Endometrium (tissue), 2 donors: ENCODE data around the gene DPYSL5.
"Not testable (repeated sequence)": the region's sequence is repeated elsewhere in the genome, so short reads cannot be mapped to it uniquely, and the experiment has no call there.

Experiments
- FAIRE-seq: peaks from 2 replicates; lab custom pipeline; 2012; peaks lifted over from hg19 to GRCh38; lab: Jason Lieb, UNC
- donor health status: control.
- donor health status: control.

Gene DPYSL5, protein sequence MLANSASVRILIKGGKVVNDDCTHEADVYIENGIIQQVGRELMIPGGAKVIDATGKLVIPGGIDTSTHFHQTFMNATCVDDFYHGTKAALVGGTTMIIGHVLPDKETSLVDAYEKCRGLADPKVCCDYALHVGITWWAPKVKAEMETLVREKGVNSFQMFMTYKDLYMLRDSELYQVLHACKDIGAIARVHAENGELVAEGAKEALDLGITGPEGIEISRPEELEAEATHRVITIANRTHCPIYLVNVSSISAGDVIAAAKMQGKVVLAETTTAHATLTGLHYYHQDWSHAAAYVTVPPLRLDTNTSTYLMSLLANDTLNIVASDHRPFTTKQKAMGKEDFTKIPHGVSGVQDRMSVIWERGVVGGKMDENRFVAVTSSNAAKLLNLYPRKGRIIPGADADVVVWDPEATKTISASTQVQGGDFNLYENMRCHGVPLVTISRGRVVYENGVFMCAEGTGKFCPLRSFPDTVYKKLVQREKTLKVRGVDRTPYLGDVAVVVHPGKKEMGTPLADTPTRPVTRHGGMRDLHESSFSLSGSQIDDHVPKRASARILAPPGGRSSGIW

DNA sequence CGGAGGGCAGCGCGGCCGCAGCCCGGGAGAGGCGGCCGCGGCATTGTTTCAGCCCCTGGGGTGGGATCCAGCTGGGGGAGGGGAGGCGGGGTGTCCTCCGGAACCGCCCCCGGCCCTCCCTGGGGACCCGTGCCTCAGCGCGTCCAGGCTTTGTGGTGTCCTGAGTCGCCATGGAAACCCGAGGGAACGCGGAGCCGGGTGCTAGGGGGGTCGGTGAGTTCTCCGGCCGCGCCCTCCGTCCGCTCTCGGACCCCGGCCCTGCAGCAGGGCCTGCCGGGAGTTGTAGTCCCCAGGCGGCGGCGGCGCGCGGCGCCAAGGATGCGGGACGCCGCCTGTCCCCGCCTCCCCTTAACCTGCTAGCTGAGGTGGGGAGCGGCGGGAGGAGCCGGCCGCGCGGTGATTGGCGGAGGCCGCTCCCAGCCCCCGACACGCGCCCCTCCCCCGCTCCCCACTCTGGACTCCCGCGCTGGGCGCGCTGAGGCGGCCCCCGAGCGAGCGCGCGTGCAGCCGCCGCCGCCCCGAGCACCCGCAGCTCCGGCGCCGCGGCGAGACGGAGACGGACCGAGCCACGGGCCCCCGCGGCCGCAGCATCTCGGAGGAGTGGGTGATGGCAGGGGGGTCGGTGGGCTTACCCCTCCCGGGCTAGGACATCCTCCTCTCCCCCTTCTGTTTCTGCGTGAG, at the start of gene DPYSL5:
Gene DPYSL5 (plus strand): TSS at position 478 of the 681 bp plus-strand sequence. CDS start 50,368 bp downstream, outside the sequence.
- FAIRE-seq = no peak

GRCh38 chr2:26801328-26801727, 46.6 kb upstream of the DPYSL5 start:
- no peak for FAIRE-seq

DNA sequence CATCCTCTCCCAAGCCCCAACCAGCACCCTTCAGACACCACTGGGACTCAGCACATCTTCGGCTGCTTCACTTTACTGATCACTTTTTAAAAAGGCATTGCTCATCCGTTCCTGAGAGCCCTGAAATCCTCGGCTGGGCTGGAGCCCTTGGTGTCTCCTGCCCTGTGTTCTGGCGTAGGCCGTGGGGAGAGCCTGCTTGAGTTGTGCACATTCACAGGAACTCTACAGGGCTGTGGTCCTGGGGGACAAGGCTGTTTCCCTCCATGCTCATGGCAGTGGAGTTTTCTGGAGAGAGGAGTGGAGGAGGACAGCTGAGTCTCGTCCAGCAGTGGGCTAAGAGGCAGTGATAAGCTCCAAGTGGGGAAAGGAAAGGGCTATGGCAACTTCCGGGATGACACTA, 46.1 kb upstream of the DPYSL5 start:
- FAIRE-seq = no peak

DNA sequence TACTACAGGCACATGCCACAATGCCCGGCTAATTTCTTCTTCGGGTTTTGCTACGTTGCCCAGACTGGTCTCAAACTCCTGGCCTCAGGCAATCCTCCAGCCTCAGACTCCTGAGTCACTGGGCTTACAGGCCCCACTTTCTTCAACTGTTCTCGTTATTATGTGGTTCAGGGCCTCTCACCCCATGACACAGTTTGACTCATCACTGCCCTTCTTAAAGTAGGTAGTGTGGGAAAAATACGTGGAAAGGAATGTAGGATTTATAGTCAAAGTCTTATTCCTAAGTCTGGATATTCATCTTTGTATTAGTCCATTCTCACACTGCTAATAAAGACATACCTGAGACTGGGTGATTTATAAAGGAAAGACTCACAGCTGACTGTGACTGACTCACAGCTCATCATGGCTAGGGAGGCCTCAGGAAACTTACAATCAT, 42.7 kb upstream of the DPYSL5 start:
- no peak for FAIRE-seq

DNA sequence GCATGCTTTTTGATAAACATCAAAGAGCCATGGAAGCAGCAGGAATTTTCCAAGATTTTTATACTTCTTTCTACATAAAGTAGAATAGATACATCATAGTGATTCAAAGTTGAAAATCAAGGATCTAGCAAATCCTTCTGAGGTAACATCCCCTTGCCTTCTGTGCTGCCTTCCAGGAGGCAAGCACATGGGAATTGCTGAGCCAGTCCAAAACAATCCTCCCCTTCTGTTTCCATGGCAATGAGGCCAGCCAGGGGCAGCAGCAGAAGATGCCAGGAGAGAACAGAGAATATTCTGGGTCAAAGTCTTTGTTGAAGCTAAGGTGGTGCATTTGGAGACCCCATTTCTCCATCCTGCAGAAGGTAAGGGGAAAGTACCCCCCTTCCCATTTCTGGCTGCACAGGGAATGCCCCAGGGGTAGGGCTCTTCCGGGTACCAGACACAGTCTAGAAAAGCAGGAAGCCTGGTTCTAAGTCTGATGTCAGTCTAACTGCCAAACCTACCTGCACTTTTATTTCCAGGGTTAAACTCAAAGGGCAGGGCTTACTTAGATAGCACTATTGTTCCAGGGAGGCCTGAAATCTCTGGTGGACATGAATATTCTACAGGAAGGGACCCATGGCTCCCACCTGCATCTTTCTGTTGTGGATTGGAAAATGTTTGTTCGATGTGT, 40.0 kb upstream of the DPYSL5 start:
- no peak for FAIRE-seq

GRCh38 chr2:26809211-26809610, 38.7 kb upstream of the DPYSL5 start:
- no peak for FAIRE-seq

- no peak for FAIRE-seq
These were observed 37.9 kb upstream of the DPYSL5 start for GRCh38 chr2:26809876-26810577.

DNA sequence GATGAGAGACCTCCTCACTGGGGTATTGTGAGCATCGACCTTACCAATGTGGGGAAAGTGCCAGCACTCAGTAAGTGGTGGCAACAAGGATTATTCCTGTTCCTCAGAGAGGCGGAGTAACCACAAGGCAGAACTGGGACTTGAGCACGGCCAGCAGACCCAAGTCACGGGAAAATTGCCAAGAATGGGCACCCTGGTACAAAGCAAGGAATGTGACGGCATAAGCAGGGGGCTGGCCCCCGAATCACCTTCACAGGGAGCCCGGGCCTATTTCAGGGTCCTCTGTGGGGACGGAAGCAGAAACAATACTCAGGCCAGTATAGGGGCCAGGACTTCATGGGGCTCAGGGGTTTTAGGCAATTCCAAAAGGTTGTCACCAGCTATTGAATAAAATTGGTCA, 36.7 kb upstream of the DPYSL5 start:
- FAIRE-seq = no peak

DNA sequence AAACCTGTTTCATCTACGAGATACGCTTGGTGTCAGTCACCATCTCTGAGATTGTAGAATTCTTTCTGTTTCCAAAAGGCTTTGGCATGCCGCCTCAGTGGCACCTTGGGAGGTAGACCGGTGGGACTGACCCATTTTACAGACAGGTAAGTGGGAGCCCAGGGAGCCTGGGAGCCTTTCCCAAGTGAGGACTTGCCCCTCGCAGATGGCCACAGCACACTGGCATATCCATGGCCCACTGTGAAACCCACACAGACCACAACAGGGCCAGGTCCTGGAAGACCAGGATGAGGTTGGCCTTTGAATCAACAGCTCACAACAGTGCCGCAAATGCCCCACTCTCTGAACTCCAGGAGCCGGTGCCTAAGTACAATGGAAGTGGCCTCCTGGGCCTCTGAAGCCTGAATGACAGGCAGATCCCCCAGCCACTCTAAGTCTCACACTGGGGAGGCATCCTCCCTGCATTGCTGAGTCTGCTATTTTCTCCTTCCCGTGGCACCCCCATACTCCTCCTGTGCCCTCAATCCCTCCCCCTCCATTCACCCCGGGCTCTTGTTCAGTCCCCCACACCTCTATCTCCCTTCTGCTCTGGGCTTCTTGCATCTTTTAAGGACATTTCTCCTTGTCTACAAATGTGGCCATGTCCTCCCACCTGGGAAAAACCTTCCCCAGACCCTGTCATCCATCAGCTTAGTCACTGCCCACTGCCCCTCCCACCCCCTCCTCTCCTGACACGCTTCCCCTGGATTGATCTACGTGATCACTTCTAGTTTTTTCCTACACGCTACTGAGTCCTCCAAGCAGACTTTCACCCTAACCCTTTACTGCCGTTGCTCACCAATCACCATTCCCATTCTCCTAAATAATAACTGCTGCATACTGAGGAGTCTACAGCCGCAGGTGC, 35.9 kb upstream of the DPYSL5 start:
- FAIRE-seq = no peak

GRCh38 chr2:26812731-26813130, 35.2 kb upstream of the DPYSL5 start:
- no peak for FAIRE-seq

DNA sequence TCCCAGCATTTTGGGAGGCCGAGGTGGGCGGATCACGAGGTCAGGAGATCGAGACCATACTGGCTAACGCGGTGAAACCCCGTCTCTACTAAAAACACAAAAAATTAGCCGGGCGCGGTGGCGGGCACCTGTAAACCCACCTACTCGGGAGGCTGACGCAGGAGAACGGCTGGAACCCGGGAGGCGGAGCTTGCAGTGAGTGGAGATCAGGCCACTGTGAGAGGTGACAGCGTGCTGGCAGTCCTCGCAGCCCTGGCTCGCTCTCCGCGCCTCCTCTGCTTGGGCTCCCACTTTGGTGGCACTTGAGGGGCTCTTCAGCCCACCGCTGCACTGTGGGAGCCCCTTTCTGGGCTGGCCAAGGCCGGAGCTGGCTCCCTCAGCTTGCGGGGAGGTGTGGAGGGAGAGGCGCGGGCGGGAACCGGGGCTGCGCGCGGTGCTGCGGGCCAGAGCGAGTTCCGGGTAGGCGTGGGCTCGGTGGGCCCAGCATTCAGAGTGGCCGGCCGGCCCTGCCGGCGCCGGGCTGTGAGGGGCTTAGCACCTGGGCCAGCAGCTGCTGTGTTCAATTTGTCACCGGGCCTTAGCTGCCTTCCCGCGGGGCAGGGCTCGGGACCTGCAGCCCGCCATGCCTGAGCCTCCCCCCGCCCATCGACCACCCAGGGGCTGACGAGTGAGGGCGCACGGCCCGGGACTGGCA, 33.7 kb upstream of the DPYSL5 start:
- FAIRE-seq = not testable (repeated sequence)

GRCh38 chr2:26816893-26817292, 31.0 kb upstream of the DPYSL5 start:
- no peak for FAIRE-seq

- FAIRE-seq = no peak
These were observed 29.7 kb upstream of the DPYSL5 start for GRCh38 chr2:26818255-26818654.

- no peak for FAIRE-seq
These were observed 29.0 kb upstream of the DPYSL5 start for GRCh38 chr2:26818972-26819371.

- FAIRE-seq = no peak
These were observed 27.0 kb upstream of the DPYSL5 start for GRCh38 chr2:26820932-26821331.

DNA sequence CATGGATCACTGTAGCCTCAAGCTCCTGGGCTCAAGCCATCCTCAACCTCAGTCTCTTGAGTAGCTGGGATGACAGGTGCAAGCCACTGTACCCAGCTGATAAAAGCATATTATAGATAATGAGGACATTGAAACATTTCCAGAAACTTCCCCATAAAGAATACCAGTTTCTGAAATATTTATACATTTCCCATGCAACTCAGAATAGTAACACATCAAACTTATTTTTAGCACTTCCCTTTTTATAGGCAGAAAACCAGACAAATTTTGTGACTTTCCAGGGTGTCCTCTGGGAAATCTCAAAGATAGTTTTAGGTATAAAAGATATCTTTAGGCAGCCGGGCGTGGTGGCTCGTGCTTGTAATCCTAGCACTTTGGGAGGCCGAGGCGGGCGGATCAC, 25.1 kb upstream of the DPYSL5 start:
- no peak for FAIRE-seq

- no peak for FAIRE-seq
These were observed 9.6 kb upstream of the DPYSL5 start for GRCh38 chr2:26838121-26838906.

DNA sequence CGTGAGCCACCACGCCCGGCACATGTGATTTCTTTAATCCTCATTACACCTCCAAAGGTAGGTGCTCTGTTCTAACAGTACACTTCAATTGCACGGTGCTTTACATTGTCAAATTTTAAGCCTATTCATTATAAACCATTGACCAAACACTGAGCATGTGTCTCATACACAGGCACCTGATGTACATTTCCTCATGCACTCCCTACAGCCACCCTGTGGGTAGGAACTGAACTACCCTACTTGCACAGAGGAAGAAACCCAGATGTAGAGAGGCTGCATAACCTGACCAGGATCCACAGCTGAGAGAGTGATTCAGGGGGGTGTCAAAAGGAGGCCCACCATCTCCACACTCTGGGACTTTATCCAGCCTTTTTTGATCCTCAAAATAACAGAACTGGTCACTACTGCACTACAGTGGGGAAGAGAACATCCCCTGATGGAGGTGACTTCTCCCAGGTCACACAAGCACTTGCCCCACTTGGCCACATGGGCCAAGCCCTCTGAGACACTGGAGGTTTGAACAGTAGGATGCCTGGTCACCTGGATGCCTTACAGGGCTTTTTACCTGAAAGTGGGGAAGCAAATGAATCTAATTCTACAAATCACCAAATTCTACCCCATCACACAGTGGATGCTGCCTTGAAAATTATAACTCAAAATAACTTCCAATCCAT, 6.9 kb upstream of the DPYSL5 start:
- FAIRE-seq = no peak

DNA sequence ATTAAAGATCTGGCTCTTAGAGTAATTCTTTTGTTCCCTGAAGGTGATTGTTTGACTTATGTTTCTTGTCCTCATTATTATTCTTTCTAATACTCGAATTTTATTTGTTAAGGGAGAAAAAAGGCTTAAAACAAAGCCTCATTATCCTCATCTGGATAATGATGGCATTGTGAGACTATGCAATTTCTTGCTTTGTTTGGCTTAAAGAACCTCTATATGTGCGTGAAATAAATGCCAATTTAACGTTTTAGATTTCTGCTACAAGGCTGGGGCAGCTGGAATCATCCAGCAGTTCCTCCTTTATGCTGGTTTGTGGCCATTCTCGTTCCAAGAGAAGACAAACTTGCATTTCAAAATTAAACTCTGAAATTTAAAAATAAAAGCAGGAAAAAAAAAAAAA, 4.9 kb upstream of the DPYSL5 start:
- FAIRE-seq = peak; percentile 31
